HG02642 (cell line): ENCODE results near the gene PCF11.

Source experiments
- ATAC-seq: cut with Tn5 transposase; IDR thresholded peaks from one replicate; pipeline ENCODE4 v1.9.1; 2021; ENCODE audit warnings: mild to moderate bottlenecking; ENCODE audit not compliant: unreplicated experiment, poor library complexity

The PCF11 gene

GRCh38 chr11:83151274-83151977, 5.5 kb upstream of the PCF11 start:
- ATAC-seq, result no peak

- no peak for ATAC-seq
These were observed 4.7 kb upstream of the PCF11 start for GRCh38 chr11:83152264-83152663.

GRCh38 chr11:83153764-83154163, 3.2 kb upstream of the PCF11 start:
- no peak for ATAC-seq

- peak; percentile 95 for ATAC-seq
These were observed 561 bp upstream of the PCF11 start for GRCh38 chr11:83156144-83156995.

GRCh38 chr11:83157594-83158356, 844 bp downstream of the PCF11 start:
- ATAC-seq, result no peak

- ATAC-seq, result no peak
These were observed 1.4 kb downstream of the PCF11 start for GRCh38 chr11:83158357-83158786.

GRCh38 chr11:83158965-83159901, 2.3 kb downstream of the PCF11 start:
- no peak for ATAC-seq

GRCh38 chr11:83159902-83160865, 3.3 kb downstream of the PCF11 start:
- no peak for ATAC-seq

- ATAC-seq, result no peak
These were observed 4.8 kb downstream of the PCF11 start for GRCh38 chr11:83161610-83162199.

GRCh38 chr11:83162377-83162776, 5.4 kb downstream of the PCF11 start:
- ATAC-seq, result peak; percentile 46

- ATAC-seq, result no peak
These were observed 9.4 kb downstream of the PCF11 start for GRCh38 chr11:83166193-83166866.

- no peak for ATAC-seq
These were observed 11.8 kb downstream of the PCF11 start for GRCh38 chr11:83168756-83169155.

GRCh38 chr11:83170865-83171264, 13.9 kb downstream of the PCF11 start:
- no peak for ATAC-seq

GRCh38 chr11:83172551-83172950, 15.6 kb downstream of the PCF11 start:
- ATAC-seq, result no peak

- no peak for ATAC-seq
These were observed 17.1 kb downstream of the PCF11 start for GRCh38 chr11:83174008-83174407.

GRCh38 chr11:83175815-83176214, 18.9 kb downstream of the PCF11 start:
- no peak for ATAC-seq

- no peak for ATAC-seq
These were observed 24.9 kb downstream of the PCF11 start for GRCh38 chr11:83181815-83182214.

- ATAC-seq, result no peak
These were observed 28.8 kb downstream of the PCF11 start for GRCh38 chr11:83185767-83186166.
